Stimulated activated naive CD4-positive, alpha-beta T cell (primary cell): ENCODE measurements around the gene TPST1.
A peak's percentile ranks its signal among the peaks of the same experiment; 100 is the strongest.
"Not testable (repeated sequence)": the region's sequence is repeated elsewhere in the genome, so short reads cannot be mapped to it uniquely, and the experiment has no call there.

Experiments
- DNase-seq, 6 experiments: peaks; one replicate each; lab custom pipeline; 2025; lab: John Stamatoyannopoulos, UW

Gene TPST1

DNA sequence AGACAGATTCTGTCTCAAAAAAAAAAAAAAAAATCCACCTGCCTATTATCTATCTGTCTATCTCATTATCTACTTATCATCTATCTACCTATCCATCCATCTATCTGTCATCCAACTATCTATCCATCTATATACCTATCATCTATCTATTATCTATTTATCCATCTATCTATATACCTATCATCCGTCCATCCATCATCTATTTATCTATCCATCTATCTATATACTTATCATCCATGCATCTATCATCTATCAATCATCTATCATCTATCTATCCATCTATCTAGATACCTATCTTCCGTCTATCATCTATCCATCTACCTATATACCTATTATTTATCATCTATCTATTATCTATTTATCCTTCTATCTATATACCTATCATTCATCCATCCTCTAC lies 16.5 kb upstream of the TPST1 start:
- DNase-seq, result no peak

DNA sequence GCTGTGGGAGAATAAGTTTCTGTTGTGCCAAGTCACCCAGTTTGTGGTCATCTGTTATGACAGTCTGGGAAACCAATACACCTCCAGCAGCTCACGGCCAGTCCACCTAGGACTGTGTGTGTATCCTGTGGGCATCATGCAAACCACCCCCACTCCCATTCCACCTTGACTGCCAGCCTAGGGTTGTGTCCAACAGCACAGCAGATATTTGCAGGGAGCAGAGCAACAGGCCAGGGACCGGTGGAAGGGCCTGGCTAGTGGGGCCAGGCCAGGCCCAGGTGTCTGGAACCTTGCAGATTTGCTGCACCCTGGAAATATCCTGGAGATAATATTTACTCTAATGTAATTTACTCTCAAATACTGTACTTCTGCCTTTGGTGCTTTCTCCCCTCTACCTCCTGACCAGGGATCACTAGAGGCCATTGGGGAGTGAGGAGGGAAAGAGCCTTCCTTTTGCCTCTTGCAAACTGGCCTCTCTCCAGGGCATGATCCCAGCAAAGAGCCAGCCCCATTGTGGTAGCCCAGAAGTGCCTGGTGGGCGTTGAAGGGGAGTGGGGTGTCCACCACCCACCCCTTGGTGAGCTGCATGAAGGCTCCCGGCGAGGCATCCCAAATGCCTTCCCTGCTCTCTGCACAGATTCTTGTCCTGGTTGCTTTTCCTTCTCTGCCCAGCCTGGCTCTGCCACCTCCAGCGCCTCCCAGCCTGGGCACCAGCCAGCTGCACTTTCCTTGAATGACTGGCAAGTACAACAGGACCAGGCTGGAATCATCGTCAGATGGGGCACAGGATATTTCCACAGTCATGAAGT lies 15.2 kb upstream of the TPST1 start:
- no peak for DNase-seq

- no peak for DNase-seq
Measured at GRCh38 chr7:66190504-66190857, 14.7 kb upstream of the TPST1 start.

GRCh38 chr7:66193146-66193725 lies 11.9 kb upstream of the TPST1 start:
- no peak for DNase-seq

DNA sequence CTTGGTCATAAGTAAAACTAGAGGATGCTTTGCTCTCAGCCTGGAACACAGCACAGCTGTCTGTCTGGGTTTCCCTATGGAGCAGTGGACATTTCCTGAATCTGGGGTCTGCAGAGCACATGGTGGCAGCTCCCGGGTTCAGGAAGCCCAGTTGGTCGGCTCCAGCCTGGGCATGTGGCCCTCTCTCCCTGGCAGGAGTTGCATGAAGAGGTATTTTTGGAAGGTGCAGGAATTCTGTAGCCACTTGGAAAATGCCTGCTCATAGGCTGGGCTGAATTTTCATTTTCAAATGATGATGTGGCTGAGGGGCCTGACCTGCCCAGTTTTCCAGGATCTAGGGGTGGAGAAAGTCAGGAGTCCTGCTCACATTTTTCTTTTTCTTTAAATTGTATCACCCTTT lies 6.7 kb upstream of the TPST1 start:
- DNase-seq, result no peak

GRCh38 chr7:66198956-66199355 lies 6.2 kb upstream of the TPST1 start:
- no peak for DNase-seq

DNA sequence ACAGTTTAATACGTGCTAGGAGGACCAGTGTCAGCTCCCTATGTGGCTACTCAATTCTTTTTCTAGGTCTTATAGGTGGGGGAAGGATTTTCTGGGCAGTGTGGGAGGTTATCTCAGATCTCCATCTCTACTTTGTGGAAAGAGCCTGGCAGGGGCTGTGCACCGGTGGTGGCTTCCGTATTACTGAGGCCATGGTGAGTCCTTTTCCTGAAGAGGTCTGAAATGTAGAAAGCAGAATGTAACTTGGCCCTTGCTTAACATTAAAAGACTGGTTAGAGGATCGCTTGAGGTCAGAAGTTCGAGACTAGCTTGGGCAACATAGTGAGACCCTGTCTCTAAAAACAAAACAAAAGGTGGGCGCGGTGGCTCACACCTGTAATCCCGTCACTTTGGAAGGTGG lies 2.7 kb upstream of the TPST1 start:
- DNase-seq, result no peak

- peak in 2 of 6 experiments; percentile 21 to 46 for DNase-seq
Measured at GRCh38 chr7:66205741-66206090, 582 bp downstream of the TPST1 start.

GRCh38 chr7:66206119-66206933 lies 1.2 kb downstream of the TPST1 start:
- DNase-seq, result no peak

DNA sequence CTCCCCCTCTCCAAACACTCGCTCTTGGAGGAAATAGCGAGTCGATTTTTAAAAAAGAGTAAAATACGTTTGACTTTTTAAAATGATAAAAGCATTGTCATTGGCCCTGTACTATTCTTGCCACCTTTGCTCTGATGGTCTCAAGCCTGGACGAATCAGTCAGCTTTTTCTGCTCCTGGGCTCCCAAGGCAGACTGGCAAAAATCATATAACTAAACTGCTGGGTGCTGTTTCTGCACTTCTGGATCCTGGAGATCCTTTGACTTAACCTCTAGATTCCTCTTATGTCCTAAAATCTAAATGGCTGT lies 1.8 kb downstream of the TPST1 start:
- no peak for DNase-seq

DNA sequence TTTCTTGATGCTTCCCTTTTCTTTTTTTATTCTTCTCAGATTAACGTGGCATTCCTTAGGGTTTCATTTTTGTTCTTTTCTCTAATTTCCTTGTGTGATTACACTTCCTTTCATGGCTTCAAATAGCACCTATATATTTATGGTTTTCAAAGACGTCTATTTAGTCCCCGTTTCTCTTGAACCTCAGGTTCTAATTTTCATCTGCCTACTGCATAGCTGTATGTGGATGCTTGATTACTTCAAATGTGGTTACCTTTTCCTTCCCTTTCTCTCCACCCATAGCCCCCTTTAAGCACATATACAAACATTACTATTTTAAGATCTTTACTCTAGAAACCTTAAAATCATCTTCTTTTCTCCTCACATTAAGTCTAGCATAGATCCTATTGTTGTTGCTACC lies 2.4 kb downstream of the TPST1 start:
- DNase-seq, result no peak

DNA sequence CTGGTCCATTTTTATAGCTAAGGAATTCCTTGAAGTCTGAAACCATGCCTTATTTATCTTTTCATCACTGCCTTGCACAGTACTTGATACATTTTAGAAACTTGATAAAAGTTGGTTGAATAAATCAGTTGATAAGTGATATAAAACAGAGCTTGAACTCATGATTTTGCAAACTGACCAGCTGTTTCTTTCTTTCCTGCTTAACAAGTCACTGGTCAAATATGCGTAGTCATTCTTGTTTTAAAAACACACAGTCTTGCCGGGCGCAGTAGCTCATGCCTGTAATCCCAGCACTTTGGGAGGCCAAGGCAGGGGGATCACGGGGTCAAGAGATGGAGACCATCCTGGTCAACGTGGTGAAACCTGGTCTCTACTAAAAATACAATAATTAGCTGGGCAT lies 6.3 kb downstream of the TPST1 start:
- DNase-seq, result no peak

DNA sequence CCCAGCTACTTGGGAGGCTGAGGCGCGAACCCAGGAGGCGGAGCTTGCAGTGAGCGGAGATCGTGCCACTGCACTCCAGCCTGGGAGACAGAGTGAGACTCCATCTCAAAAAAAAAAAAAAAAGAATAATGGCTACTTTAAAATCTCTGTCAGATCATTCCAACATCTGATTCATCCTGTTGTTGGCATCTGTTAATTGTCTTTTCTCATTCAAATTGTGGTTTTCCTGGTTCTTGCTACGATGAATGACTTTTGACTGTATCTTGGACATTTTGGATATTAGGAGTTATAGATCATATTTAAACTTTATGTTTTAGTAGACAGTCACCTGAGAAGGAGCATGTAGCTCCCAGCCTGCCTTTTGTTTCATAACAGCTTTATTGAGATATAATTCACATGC lies 8.5 kb downstream of the TPST1 start:
- no peak for DNase-seq

DNA sequence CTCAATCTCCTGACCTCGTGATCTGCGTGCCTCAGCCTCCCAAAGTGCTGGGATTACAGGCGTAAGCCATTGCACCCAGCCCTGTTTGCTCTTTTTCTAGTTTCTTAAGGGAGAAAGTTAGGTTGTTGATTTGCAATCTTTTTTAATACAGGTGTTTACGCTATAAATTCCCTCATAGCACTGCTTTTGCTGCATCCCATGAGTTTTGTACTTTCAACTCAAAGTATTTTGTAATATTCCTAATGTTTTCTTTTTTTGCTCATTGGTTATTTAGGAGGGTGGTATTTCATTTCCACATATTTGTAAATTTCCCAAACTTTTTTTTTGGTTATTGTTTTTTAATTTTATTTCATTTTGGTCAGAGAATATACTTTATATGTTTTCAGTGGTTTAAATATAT lies 11.6 kb downstream of the TPST1 start:
- no peak for DNase-seq

DNA sequence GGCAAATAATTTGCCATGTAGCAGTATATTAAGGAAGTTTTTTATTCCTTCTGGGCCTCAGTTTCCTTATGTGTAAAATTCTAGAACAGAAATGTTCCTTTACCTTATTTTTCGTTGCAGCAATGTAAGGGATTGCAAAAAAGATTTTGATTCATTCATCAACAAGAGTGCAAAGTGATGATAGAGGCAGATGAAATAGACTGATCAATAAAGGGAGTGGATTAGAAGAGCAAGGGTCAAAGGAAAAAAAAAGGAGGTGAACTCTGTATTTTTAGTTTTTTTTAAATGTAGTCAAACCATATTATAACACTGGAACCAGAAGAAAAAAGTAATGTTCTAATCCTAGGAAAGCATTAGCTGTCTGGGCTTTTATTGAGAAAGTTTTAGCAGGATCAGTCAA lies 14.7 kb downstream of the TPST1 start:
- no peak for DNase-seq

DNA sequence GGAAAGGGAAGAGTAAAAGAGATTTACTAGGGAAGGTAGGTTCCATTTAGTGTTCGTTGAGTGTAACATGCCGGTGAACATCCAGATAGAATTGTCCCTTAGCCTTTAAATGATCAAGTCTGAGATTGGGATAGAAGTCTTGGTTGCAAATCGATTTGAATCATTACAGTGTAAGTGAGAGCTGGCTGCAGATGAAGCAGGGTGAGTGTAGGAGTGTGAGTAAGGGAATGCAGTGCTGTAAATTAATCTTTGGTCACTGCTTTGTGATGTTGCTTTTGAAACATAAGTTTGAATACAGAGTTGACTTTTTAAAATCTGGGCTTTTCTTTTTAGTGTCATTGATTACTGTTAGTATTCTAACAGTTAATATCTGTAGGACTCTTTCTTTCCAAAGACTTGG lies 16.3 kb downstream of the TPST1 start:
- no peak for DNase-seq

DNA sequence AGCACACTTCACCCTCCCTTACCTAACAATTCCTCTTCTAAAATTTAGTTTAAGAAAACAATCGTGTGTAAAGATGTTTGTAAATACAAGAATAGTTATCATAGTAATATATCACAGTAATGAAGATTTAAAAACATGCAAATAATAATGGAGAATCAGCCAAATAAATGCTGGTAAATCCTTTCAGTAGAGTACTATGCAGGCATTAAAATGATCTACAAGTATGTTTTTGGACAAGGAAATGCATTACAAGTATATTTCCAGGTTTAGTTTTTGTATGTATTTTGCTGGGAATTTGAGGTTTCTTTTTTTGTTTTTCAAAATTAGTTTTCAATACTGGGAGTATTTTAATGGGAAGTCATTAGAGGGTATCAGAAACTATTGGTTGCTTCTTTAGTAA lies 22.7 kb downstream of the TPST1 start:
- no peak for DNase-seq

DNA sequence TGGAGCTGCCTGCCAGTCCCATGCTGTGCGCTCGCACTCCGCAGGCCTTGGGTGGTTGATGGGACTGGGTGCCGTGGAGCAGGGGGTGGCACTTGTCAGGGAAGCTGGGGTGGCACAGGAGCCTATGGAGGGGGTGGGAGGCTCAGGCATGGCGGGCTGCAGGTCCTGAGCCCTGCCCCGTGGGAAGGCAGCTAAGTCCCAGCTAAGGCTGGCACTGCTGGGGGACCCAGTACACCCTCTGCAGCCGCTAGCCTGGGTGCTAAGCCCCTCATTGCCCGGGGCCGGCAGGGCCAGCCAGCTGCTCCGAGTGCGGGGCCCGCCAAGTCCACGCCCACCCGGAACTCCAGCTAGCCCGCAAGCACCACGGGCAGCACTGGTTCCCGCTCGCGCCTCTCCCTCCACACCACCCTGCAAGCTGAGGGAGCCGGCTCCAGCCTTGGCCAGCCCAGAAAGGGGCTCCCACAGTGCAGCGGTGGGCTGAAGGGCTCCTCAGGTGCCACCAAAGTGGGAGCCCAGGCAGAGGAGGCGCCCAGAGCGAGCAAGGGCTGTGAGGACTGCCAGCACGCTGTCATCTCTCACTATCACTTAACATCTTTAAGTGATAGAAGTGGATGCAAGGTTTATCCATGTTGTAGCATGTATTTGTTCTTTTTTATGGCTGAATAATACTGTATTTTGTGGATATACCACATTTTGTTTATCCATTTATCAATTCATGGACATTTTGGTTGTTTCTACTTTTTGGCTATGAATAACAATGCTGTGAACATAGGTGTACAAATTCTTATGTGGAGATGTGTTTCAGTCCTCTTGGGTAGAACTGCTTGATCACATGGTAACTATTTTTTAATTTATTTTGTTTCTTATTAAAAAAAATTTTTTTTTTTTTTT lies 26.4 kb downstream of the TPST1 start:
- DNase-seq, result not testable (repeated sequence)

DNA sequence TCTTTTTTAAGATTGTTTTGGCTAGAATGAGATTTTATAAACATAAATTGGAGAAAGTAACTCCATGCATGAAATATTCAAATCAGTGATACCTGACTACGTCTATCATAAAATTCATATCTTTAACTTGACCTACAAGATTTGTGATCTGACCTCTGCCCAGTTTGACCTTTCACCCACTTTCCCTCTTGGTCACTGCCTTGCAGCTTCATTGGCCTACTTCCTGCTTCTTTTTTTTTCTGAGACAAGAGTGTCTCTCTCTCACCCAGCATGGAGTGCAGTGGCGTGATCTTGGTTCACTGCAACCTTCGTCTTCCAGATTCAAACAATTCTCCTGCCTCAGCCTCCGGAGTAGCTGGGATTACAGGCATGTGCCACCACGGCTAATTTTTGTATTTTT lies 28.5 kb downstream of the TPST1 start:
- DNase-seq, result no peak

DNA sequence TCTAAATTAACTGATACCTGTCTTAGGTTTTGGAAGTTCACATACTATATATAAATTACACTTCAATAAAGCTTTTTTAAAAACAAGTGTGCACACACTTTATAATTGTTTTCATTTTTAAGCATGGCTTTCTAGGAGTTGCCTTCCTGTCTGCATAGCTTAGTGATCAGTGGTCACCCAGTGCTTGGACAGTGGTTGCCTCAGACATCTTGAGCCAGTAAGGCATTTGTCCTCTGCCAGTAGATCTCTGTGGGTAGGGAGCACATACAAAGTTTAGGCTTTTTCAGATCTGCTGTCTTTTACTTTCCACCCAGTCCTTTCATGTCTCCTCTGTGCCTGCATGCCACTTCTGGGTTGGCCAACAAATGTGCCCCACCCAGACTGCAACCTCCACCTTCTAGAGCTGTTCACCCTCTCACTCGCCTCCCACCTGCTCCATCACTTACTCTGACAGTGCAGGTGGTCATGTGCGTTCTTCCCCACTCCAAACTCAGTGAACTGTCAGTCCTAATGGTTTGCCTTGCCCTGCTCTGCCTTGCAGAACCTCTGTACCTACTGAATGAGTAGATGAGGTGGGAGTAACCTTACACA lies 31.7 kb downstream of the TPST1 start:
- no peak for DNase-seq

DNA sequence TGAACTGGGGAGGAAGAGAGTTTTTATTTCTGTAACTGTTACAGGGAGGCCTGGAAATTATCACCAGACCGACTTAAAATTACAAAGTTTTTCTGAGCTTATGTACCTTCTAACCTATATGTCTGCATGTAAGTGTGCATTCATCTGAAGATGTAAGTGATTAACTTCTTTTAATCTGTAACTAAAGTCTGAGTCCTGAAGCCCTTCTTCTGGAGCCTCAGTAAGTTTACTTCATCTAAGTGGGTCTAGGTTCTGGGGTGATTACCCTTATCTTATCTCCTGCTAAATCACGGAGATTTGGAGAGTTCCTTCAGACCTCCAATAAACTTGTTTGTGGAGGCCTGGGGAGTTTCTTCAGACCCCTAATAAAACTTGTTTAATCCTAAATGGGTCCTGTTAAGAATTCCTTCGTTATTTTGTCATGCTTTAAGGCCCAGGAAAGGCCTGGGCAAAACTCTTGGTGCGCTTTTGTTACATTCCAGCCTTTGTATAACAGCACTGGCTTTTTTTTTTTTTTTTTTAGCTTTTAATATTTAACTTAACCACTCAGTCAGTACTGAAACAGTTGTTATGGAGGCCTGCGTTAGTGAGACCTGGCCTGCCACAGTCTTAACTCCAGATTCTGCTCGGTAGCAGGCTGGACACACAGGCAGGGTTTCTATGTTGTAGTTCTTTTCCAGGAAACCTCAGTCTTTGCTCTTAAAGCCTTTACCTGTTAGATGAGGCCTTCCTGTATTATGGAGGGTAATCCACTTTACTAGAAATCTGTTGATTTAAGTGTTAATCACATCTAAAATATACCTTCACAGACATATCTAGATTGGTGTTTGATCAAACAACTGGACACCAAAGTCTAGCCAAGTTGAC lies 33.0 kb downstream of the TPST1 start:
- DNase-seq, result no peak
